H54 (cell line): ENCODE data around the gene BCL2.

Experiments
- DNase-seq: peaks from one replicate; pipeline ENCODE4 v3.0.0; 2011; ENCODE audit warnings: low spot score, mixed read lengths; ENCODE audit not compliant: insufficient read length
- FAIRE-seq: peaks from 3 replicates; lab custom pipeline; 2011; peaks lifted over from hg19 to GRCh38; lab: Jason Lieb, UNC
- POLR2A ChIP-seq: IDR thresholded peaks from 2 replicates; pipeline ENCODE4 v1.6.1; 2011; ENCODE audit warnings: low read depth, mild to moderate bottlenecking, low read length

BCL2 gene

GRCh38 chr18:63307551-63308200 lies 11.9 kb downstream of the BCL2 start:
- TF ChIP-seq POLR2A = no peak
- FAIRE-seq (no peak), DNase-seq (no peak)

- FAIRE-seq (no peak), DNase-seq (no peak)
- no peak for TF ChIP-seq POLR2A
Observed at GRCh38 chr18:63306819-63307550, 12.6 kb downstream of the BCL2 start.

DNA sequence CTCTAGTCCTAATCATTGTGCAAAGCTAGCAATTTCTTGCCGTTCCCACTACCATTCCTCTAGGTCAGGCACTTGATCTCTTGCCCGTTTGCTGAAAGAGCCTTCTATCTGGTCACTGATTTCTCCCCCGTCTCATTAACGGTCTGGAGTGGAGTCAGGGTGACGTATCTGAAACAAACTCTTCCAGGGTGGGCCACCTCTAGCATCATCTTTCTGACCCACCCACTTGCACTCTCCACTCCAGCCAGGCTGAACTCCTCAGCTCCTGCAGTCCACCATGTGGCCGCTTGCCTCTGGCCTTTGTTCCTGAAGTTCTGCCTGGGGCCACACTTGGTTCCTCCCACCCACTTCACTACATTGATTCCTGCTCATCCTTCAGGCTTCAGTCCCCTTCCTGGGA lies 13.3 kb downstream of the BCL2 start:
- DNase-seq (no peak), FAIRE-seq (no peak)
- no peak for TF ChIP-seq POLR2A

- no peak for TF ChIP-seq POLR2A
- FAIRE-seq (no peak), DNase-seq (no peak)
Observed at GRCh38 chr18:63303547-63303946, 16.0 kb downstream of the BCL2 start.

DNA sequence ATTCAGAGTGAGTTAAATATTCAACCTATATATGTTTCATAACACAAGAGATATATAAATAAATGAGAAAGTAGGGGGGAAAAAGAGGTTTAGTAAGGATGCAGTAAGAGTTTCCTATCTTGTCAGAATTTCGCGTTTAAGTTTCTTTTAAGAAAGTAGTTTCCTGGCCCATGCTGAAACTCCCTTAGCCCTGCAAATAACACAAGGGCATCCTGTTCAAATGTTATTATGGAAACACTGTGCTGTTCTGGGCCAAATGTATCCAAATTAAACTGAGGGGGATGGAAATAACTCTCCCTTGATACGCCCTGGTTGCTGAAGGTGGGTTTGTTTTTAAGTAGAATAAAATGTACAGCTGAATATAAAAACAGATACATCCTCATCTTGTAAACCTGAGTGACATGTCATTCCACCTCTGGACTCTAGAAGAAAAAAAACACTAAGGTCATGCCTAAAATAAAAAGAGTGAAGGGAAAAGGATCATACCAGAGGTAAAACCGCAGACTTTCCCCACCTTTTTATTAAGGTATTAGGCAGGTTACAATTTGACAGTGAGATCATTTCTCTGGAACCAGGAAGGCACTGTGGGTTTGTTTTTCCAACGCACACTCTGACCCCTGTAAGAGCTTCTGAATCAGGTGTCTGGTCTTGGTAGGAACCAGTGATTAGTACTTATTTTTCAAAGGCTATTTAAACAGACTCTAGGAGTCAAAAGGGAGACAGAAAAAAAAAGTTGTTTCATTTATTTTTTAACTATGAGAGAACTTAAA lies 16.7 kb downstream of the BCL2 start:
- DNase-seq (no peak), FAIRE-seq (no peak)
- TF ChIP-seq POLR2A = no peak

- TF ChIP-seq POLR2A = no peak
- FAIRE-seq (no peak), DNase-seq (no peak)
Observed at GRCh38 chr18:63302220-63302619, 17.3 kb downstream of the BCL2 start.

- TF ChIP-seq POLR2A = no peak
- no peak for FAIRE-seq
- DNase-seq = no peak
Observed at GRCh38 chr18:63301434-63301833, 18.1 kb downstream of the BCL2 start.

GRCh38 chr18:63299837-63300745 lies 19.5 kb downstream of the BCL2 start:
- no peak for DNase-seq
- no peak for FAIRE-seq

GRCh38 chr18:63298400-63299365 lies 20.9 kb downstream of the BCL2 start:
- FAIRE-seq (no peak), DNase-seq (no peak)
- TF ChIP-seq POLR2A = no peak

More at GRCh38 chr18:63299837-63300745, 19.5 kb downstream of the BCL2 start:
- no peak for TF ChIP-seq POLR2A

DNA sequence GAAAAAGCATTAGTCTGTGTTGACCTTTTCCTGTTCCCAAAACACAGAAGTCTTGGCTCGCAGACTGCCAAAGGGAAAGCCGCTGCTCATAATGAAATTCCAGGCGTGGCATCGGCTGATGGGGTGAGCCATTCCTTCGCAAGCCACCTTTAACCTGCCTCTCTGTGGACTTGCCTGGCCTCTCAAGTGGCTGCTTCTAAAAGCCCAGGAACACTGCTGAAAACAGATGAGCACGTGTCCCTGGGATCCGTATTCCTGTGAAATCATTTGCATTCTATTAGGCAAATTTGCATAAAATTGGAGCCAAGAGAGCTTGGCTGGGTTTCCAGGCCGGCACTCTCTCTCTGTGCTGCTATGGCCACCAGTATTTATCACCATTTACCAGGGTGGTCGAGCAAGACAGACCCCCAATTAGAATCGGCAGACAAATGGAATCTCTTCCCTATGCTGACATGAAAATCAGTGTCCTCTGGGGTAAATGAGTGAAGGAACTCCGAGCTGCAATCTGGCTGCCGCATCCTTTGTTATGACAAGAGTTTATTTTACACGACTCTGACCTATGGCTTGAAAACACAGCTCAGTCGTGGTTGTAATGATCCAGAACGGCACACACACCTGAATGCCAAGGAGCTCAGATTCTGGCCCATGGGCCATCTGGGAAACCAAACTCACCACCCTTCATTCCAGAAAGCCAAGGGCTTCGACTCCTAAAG lies 21.7 kb downstream of the BCL2 start:
- TF ChIP-seq POLR2A = no peak
- DNase-seq (no peak), FAIRE-seq (no peak)

- no peak for TF ChIP-seq POLR2A
- no peak for FAIRE-seq
- DNase-seq = no peak
Observed at GRCh38 chr18:63293935-63294334, 25.6 kb downstream of the BCL2 start.

DNA sequence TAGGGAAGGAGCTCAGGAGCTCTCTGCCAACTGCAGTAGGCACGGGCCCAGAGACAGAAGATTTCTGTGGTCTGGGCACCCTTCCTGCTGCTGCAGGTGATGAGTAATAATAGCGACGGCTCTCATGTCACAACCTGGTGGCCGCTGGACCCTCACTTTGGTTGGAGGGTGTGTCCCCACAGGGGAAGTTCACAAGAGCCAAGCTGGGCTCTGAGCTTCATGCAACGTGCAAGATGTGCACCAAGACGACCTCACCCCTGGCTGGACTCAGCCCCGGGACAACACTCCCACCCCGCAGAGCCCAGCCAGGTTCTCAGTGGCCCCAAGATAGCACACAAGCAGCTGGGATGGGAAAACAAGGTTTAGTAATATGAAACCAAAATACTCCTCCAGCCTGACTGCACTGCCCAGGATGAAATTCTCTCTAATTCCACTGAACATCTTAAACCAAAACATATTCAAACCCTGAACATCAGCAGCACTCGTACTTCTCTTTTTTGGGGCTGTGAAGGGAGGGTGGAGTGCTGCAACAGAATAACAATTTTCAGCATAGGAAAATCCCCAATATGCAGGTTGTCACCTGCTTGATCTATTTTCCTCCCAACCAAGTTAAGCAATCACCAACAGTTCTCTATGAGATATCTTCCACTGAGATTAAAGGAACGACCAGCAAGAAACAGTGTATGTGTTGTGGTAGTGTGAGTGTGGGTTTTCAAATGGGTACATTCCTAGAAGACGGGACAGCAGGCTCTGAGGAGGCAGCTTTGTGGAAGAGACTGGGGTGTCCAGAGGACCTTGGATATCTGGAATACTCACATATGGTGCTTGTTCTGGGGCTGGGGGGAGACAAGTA lies 26.5 kb downstream of the BCL2 start:
- no peak for TF ChIP-seq POLR2A
- FAIRE-seq (no peak), DNase-seq (no peak)
